ENCODE data around the gene KLRF1.

KLRF1 gene

GRCh38 chr12:9809866-9810265 is 17.4 kb upstream of the KLRF1 start:
- DNase-seq = no peak

GRCh38 chr12:9810671-9811070 is 16.6 kb upstream of the KLRF1 start:
- no peak for DNase-seq

GRCh38 chr12:9811621-9812020 is 15.7 kb upstream of the KLRF1 start:
- DNase-seq = no peak

GRCh38 chr12:9813821-9814798 is 13.2 kb upstream of the KLRF1 start:
- peak; percentile 91 for DNase-seq

- no peak for DNase-seq
Observed at GRCh38 chr12:9820281-9820930, 6.9 kb upstream of the KLRF1 start.

GRCh38 chr12:9829483-9829882 is 2.2 kb downstream of the KLRF1 start:
- DNase-seq = no peak

GRCh38 chr12:9829982-9830381 is 2.7 kb downstream of the KLRF1 start:
- no peak for DNase-seq

GRCh38 chr12:9831720-9832119 is 4.4 kb downstream of the KLRF1 start:
- DNase-seq = no peak

GRCh38 chr12:9843407-9843806 is 16.1 kb downstream of the KLRF1 start:
- no peak for DNase-seq

GRCh38 chr12:9848899-9849298 is 21.6 kb downstream of the KLRF1 start:
- DNase-seq = no peak

- no peak for DNase-seq
Observed at GRCh38 chr12:9851050-9851449, 23.8 kb downstream of the KLRF1 start.

GRCh38 chr12:9851927-9852326 is 24.6 kb downstream of the KLRF1 start:
- no peak for DNase-seq

GRCh38 chr12:9856151-9856550 is 28.9 kb downstream of the KLRF1 start:
- DNase-seq = no peak

- DNase-seq = no peak
Observed at GRCh38 chr12:9856894-9857293, 29.6 kb downstream of the KLRF1 start.

GRCh38 chr12:9858135-9858534 is 30.9 kb downstream of the KLRF1 start:
- no peak for DNase-seq

GRCh38 chr12:9864913-9865675 is 37.8 kb downstream of the KLRF1 start:
- DNase-seq = no peak

GRCh38 chr12:9866860-9867269 is 39.6 kb downstream of the KLRF1 start:
- no peak for DNase-seq

GRCh38 chr12:9867531-9867930 is 40.2 kb downstream of the KLRF1 start:
- DNase-seq = no peak

GRCh38 chr12:9868311-9868801 is 41.1 kb downstream of the KLRF1 start:
- DNase-seq = no peak

- no peak for DNase-seq
Observed at GRCh38 chr12:9868951-9869306, 41.6 kb downstream of the KLRF1 start.

- peak; percentile 18 for DNase-seq
Observed at GRCh38 chr12:9869307-9870161, 42.3 kb downstream of the KLRF1 start, which contains the start of gene CLEC2B. Gene CLEC2B (minus strand): TSS chr12:9869354.

- DNase-seq = no peak
Observed at GRCh38 chr12:9870286-9870866, 43.1 kb downstream of the KLRF1 start.

All from stimulated activated CD4-positive, alpha-beta T cell treated with anti-CD3 and anti-CD28 coated beads, Interleukin-4, amount 100 ng/mL, for 1 hour (primary cell).